HG03354 (cell line): ENCODE data around the gene SCAPER.
"Not testable (repeated sequence)": the region's sequence is repeated elsewhere in the genome, so short reads cannot be mapped to it uniquely, and the experiment has no call there.

Experiments
- ATAC-seq: cut with Tn5 transposase; IDR thresholded peaks from one replicate; pipeline ENCODE4 v1.9.1; 2021; ENCODE audit warnings: mild to moderate bottlenecking; ENCODE audit not compliant: unreplicated experiment, poor library complexity, severe bottlenecking

Gene SCAPER

GRCh38 chr15:76692546-76692945, 212.6 kb downstream of the SCAPER start:
- not testable (repeated sequence) for ATAC-seq

DNA sequence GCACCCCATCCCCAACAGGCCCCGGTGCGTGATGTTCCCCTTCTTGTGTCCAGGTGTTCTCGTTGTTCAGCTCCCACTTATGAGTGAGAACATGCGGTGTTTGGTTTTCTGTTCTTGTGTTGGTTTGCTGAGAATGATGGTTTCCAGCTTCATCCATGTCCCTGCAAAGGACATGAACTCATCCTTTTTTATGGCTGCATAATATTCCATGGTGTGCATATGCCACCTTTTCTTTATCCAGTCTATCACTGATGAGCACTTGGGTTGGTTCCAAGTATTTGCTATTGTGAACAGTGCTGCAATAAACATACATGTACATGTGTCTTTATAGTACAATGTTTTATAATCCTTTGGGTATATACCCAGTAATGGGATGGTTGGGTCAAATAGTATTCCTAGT, 217.5 kb downstream of the SCAPER start:
- not testable (repeated sequence) for ATAC-seq

- ATAC-seq, result no peak
Observed at GRCh38 chr15:76684002-76684401, 221.1 kb downstream of the SCAPER start.

DNA sequence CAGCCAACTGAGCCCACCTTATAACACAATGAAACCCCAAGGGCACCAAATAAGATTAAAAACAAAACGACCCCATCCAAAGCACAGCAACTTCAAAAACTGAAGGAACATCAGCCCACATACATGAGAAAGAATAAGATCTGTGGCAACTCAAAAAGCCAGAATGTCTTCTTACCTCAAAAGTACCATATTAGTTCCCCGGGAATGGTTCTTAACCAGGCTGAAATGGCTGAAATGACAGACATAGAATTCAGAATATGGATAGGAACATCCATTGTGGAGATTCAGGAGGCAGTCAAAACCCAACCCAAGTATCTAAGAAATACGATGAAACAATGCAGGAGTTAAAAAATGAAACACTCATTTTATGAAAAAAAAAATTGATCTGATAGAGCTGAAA, 222.3 kb downstream of the SCAPER start:
- no peak for ATAC-seq

GRCh38 chr15:76682259-76682658, 222.9 kb downstream of the SCAPER start:
- no peak for ATAC-seq

- no peak for ATAC-seq
Observed at GRCh38 chr15:76678766-76679165, 226.4 kb downstream of the SCAPER start.

- ATAC-seq, result no peak
Observed at GRCh38 chr15:76674883-76675282, 230.3 kb downstream of the SCAPER start.

DNA sequence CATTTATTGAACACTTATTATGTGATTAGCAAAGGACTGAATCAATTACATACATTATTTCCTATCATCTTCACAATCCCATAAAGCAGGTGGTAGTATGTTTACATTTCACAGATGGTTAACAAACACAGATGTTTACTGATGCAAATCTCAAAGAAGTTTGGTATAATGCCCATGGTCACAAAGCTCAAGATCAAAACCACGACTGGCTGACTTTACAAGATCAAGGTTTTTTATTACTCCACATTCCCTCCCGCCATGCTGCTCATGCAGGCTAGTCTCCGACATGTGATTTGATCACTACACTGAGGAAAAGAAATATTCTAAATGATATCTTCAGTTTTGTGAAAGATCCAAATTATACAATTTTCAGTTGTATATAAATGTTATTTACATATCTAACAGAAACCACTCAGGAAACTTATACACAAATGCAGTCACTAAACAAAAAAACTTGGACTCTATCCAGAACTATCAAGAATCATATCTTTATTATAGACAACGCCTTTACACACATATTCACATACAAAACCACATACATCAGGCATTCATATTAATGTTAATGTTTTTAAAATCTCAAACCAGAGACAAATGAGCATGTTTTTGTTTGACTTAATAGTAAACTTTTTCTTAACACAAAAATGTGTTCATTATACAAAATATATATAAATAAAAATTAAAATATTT, 235.5 kb downstream of the SCAPER start:
- no peak for ATAC-seq

GRCh38 chr15:76668900-76669299, 236.2 kb downstream of the SCAPER start:
- no peak for ATAC-seq

DNA sequence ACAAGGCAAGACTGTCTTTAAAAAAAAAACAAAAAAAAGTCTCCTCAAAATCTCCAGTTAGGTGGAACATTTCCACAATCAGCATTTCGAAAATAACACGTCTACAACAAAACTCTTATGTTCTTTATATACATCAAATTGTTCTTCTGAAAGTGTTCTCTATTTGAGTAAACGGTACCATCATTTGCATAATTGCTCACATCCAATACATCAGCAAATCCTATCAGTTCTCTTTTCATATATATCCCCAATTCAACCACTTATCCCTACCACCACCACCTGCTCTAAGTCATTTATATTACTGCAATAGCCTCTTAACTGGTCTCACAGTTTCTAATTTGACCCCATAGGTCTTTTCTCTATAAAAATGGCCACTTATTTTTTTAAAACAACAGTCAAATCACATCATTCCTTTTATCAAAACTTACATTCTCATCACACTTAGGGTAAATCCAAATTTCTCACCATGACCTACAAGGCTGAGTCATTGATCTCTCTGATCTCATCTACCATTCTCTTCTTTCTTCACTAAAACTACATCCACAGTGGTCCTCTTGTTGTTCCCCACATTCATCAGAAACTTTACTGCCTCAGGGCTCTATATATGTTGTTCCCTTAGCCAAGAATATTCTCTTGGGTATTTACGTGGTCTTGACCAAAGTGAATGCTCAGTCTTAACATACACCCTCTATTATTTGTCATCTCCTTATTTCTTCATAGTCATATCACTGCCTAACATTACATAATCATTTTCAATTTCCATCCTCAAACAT, 237.0 kb downstream of the SCAPER start:
- no peak for ATAC-seq

DNA sequence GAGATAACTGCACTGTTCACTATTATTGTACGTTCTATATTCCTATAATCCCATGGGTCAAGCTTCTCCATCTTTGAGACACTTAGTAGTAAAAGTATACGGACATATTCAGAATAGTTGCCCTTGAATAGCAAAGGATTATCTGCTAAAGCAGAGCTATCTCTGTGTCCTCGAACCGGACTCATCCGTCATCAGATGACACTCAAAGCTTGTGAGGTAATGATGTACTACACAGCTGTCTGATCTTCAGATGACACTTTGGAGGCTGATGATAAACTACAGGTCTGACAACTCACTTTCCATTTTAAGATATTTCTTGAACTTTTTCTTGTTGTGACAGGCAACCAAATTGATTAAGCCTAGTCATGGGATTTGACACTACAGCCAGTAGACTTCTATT, 240.2 kb downstream of the SCAPER start:
- ATAC-seq, result no peak

GRCh38 chr15:76664411-76664810, 240.7 kb downstream of the SCAPER start:
- no peak for ATAC-seq

GRCh38 chr15:76663529-76663928, 241.6 kb downstream of the SCAPER start:
- no peak for ATAC-seq

- no peak for ATAC-seq
Observed at GRCh38 chr15:76648732-76649444, 256.3 kb downstream of the SCAPER start.

GRCh38 chr15:76647612-76648011, 257.5 kb downstream of the SCAPER start:
- ATAC-seq, result no peak

- no peak for ATAC-seq
Observed at GRCh38 chr15:76644646-76645045, 260.5 kb downstream of the SCAPER start.

GRCh38 chr15:76642671-76643070, 262.5 kb downstream of the SCAPER start:
- no peak for ATAC-seq

DNA sequence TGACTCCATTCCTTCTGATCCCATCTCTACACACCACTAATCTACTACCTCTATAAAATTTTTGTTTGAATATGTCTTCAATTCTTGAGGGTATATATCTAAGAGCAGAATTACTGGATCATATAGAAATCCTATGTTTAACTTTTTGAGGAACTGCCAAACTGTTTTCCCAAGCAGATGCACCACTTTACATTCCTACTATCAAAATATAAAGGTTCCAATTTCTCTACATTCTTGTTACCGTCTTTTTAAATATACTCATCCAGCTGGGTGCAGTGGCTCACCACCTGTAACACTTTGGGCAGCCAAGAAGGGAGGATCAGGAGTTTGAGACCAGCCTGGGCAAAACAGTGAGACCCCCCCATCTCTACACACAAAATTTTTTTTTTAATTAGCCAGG, 268.0 kb downstream of the SCAPER start:
- ATAC-seq, result no peak

DNA sequence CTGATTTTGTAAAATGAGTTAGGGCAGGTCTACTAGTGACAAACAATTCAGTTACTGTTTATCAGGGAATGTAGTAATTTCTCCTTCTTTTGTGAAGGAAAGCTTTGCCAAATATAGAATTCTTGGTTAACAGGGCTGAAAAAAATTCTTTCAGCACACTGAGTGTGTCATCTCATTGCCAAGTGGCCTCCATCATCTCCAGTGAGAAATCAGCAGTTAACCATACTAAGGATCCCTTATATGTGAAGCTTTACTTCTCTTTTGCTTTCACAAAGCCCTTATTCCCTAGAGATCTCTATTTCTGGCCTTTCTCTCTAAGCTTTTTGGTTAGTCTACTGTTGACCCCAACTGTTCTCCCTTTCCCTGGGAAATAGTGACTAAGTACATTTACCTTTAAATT, 269.1 kb downstream of the SCAPER start:
- no peak for ATAC-seq

DNA sequence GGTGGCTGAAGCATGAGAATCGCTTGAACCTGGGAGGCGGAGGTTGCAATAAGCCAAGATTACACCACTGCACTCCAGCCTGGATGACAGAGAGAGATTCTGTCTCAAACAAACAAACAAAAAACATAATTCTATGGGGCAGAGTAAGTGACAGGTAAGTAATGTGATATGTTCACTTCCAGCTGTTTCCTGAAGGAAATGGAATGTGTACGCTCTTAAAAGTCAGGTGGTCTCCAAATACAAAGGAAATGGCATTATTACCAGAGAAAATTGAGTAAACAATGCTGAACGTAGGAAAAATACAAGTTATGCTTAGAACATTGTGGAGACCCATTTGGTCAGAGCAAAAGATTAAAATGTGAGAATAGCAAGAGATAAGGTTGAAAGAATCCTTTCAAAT, 278.5 kb downstream of the SCAPER start:
- ATAC-seq, result no peak

DNA sequence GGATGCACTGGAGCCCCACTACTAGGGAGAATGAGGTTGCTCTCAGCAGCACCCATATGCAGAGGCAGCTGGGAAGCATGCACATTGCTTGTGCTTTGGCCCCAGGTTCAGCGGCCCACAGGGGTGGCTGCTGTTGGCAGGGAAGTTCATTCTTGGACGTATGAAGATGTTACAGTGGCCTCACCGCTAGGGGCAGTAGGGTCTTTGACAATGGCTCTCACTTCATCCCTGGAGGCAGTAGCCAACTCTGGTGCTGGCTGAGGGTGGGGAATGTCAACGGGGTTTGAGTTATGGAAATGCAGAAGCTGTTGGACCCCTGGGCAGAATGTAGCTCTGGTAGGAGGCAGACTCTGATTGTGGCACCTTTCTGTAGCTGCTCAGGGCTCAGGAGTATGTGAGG, 279.9 kb downstream of the SCAPER start:
- no peak for ATAC-seq
